CD1c-positive myeloid dendritic cell (primary cell): ENCODE results near the gene SFMBT1.
"Not testable (repeated sequence)": the region's sequence is repeated elsewhere in the genome, so short reads cannot be mapped to it uniquely, and the experiment has no call there.

Experiments
- DNase-seq: peaks from one replicate; pipeline ENCODE4 v3.0.0-alpha.2; 2016; ENCODE audit errors: extremely low spot score

The SFMBT1 gene

GRCh38 chr3:53038679-53039375, 7.0 kb downstream of the SFMBT1 start:
- DNase-seq, result no peak

DNA sequence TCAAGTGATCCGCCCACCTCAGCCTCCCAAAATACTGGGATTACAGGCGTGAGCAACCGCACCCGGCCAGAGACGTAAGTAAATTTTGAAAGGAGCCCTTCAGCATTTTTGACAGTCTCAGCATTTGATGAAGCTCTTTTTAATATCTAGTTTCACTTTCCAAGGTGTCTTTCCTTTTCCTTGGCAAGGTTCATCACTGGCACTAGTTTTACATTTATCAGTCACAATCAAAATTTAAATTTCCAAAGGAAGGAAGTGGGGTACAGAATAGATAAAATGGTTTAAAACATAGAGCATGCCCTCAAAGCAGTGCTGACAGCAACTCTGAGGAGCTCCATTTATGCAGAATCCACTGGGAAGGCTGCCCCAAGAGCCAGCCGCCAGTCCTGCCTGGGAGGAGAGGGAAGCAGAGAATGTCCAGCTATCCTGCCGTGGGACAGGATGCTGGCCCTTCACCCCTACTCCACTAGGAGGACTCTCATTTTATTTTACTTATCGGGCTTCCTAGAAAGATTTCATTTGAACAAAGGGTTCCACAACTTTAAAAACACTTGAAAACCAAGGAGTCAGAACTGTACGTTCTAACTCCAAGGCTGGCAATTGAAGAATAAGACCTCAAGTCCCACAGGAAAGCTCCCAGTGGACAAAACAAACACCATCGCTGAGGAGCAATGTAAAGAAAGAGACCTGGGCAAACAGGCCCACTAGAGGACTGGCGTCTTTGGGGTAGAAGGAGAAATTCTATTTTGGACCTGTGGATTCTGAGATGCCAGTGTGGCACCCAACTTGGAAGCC, 9.9 kb downstream of the SFMBT1 start:
- DNase-seq, result no peak

- not testable (repeated sequence) for DNase-seq
Measured at GRCh38 chr3:53035018-53035417, 10.9 kb downstream of the SFMBT1 start.

DNA sequence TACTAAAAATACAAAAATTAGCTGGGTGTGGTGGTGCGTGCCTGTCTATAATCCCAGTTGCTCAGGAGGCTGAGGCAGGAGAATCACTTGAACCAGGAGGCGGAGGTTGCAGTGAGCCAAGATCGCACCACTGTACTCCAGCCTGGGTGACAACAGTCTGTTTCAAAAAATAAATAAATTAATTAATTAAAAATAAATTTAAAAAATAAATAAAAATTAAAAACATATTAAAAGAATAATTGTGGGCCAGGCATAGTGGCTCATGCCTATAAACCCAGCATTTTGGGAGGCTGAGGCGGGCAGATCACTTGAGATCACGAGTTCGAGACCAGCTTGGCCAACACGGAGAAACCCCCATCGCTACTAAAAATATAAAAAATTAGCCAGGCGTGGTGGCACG, 11.5 kb downstream of the SFMBT1 start:
- DNase-seq, result not testable (repeated sequence)

DNA sequence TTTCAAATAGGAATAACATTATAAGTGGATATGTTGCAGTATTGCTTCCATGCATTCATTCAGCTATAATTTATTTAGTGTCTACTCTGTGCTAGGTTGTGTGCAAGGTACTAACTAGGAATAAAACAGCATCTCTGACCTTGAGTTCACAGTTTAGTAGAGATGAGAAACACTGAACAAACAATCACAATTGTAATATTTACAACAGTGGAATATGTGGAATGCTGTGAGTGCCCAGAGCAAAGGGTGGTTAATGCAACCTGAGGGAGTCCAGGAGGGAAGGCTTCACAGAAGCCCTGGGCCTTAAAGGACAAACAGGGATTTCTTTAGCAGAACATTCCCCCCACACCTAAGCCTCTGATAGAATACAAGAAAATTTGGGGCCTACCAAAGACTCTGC, 13.3 kb downstream of the SFMBT1 start:
- DNase-seq, result no peak

DNA sequence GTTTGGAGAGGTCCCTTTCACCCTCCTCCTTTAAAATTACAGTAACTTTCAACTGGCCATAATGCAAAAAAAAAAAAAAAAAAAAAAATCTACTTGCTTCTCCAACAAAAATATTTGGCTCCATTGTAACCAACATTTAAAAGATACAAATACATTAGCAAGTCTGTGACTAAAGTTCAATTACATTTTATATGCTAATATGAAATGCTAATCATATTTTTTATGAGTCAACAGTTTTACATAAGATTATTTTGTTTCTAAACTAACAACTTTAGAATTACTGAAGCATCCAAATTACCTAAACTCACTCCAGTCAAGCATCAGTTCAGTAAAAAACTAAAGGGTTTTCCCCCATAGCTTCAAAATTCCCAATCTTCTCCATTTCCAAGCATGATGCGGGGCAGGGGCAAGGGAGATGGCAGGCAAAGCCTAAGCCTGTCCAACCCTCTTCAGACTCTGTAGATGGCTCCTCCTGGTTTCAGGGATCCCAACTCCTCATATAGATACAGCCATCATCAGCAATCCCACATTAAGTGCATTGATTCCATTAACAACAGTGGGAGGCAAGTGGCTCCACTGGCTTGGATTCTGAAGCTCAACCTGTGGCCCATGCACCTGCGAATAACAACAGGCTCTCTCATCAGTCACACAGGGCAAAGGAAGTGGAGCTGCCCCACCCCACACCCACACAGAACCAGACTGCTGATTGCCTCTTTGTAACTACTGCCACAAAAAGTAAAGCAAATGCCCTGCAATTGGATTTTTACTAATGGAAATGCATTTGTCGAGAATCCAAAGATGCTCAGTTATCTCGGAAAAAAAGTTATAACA, 15.0 kb downstream of the SFMBT1 start:
- DNase-seq, result no peak

- no peak for DNase-seq
Measured at GRCh38 chr3:53028641-53029040, 17.2 kb downstream of the SFMBT1 start.

GRCh38 chr3:53027254-53027844, 18.5 kb downstream of the SFMBT1 start:
- DNase-seq, result no peak

- DNase-seq, result no peak
Measured at GRCh38 chr3:53026382-53027162, 19.3 kb downstream of the SFMBT1 start.

DNA sequence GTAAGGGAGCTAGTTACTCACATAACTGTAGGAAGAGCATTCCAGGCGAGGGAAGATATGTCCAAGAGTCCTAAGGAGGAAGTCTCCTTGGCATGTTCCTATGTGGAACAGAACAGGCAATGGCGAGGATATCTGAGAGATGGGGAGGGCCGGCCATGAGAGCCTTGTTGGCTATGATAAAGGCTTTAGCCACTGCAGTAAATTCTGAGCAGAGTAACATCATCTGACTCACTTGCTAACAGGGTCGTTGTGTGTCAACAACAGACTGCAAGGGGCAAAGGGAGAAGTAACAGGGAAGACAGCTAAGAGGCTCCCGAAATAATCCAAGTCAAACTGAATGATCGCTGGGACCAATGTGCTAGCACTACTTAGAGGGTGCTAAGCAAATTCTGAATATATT, 21.6 kb downstream of the SFMBT1 start:
- no peak for DNase-seq

DNA sequence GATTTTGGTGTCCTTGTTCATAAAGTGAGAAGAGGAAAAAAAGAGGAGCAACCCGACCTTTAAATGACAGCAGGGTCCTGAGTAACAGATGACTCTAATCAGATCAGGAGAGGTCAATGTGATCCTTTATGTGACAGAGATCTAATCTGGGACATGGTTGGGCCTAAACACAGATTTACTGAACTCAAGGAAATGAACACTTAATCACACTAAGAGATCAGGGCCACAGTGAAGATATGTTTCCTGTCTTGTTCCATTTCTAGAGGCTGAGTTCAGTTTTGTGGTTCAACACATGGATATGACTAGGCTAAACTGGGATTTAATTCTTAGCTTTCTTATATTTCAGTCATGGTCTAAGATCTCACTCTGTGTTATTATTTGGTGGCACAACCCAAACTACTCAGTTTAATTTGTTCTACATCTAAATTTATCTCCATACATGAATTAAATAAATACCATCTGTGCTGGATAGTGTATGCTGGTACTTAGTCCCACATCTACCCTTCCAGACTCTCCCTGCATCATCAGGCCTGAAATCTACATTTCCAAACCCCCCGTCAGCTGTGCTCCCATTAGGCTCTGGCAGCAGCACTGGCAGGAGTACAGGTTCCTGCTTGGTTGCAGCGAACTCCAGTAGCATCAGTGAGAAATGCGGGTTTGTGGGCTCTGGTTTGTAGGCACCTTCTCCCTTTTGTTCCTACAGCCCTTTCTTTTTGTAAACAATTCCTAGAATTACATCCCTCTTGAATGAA, 22.6 kb downstream of the SFMBT1 start:
- DNase-seq, result no peak

DNA sequence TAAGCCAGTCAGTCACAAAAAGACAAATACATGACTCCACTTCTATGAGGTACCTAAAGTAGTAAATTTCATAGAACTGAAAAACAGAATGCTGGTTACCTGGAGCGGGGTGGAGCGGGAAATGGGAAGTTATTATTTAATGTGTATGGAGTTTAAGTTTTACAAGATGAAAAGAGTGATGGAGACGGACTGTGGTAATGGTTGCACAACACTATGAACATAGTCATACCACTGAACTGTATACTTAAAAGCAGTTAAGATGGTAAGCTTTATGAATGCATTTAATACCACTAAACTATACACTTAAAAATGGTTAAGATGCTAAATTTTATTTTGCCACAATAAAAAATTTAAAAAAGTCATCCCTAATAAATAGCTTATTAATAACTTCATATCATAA, 23.2 kb downstream of the SFMBT1 start:
- no peak for DNase-seq

DNA sequence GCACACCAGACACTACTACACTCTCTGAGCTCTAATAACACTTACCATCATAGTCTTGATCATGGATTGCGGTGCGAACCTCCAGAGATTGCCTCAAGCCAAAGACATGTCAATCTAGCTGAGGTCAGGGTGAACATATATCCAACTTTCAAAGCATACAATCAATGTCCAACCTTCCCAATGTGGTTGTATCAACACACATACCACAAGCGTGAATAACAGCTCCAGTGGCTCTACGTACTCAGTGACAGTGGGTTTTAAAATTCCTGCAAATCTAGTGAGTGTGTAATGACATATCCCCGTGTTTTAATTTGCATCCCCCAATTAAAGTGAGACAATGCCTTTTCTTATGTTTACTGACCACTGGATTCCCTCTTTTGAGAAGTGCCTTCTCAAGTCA, 29.6 kb downstream of the SFMBT1 start:
- no peak for DNase-seq

DNA sequence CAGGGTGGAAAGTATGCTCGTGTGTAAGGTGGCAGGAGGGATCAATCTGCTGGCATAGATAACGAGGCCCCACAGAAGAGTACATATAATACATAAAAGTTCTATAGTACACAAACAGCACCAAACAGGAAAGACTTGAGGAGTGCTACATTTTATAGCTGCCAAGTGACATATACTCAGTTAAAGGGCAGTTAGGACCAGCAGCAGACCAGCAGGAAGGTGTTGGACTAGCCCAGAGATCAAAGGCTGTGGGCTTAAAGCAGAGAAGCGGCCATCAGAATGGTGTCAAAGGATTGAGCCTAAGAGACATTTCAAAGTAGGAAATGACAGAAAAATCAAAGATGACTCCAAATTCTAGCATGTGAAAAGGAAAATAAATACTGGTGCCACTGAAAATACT, 34.5 kb downstream of the SFMBT1 start:
- DNase-seq, result no peak

DNA sequence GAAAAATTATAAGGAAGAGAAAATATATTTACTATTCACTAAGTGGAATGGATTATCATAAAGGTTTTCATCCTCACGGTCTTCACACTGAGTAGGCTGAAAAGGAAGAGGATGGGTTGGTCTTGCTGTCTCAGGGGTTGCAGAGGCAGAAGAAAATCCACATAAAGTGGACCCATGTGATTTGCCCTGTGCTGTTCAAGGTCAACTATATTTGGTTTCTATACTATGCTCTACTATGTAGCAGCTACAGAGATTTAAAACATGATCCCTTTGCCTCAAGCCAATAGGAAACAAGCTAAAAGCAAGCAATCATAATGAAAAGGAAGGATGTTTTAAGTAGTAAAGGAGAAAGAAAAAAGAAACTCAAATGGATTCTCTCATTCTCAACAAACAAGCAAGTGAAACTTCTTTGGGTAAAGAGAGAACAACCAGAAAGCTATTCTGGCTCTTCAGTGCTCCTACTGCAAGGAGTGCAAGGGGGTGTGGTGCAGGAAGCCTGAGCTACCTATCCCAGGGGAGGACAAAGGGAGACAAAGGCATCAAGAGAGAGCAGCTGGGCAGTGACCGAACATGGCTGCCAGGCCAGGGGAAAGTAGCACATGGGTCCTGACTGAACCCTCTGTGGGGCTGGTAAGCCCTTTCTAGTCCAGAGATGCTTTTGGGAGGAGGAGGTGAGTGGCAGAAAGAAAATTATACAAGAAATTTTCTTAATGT, 35.9 kb downstream of the SFMBT1 start:
- DNase-seq, result no peak

DNA sequence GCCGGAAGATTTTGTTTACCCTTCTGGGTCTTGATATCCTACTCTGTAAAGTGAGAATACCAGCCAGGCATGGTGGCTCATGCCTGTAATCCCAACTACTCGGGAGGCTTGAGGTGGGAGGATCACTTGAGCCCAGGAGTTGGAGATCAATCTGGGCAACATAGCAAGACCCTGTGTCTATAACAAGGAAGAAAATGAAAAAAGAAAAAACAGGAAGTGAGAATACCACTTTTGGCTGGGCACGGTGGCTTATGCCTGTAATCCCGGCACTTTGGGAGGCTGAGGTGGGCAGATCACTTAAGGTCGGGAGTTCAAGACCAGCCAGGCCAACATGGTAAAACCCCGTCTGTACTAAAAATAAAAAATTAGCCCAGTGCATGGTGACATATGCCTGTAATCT, 36.9 kb downstream of the SFMBT1 start:
- DNase-seq, result no peak

GRCh38 chr3:53005854-53006513, 39.9 kb downstream of the SFMBT1 start:
- DNase-seq, result no peak

- no peak for DNase-seq
Measured at GRCh38 chr3:53005338-53005737, 40.5 kb downstream of the SFMBT1 start.

GRCh38 chr3:53003320-53003719, 42.6 kb downstream of the SFMBT1 start:
- no peak for DNase-seq
